Activated CD8-positive, alpha-beta T cell treated with anti-CD3 and anti-CD28 coated beads for 36 hours (primary cell): ENCODE measurements around the gene FLNA. TPM values are rescaled to one million over a fixed set of nuclear protein-coding genes. Genes with fewer than 3 reads are reported as not detected.
A peak's percentile ranks its signal among the peaks of the same experiment; 100 is the strongest.

Source experiments
- ATAC-seq: fragments of 200-7000 bp; cut with Tn5 transposase; one replicate; pipeline ENCODE4 v1.10.0; 2021; ENCODE audit warnings: mild to moderate bottlenecking, moderate library complexity
- CTCF ChIA-PET: fragments of 350-600 bp; sonication (Branson Sonifier 250); formaldehyde crosslinking; loops from one replicate; lab custom pipeline; 2021; ENCODE audit warnings: antibody characterized with exemption; lab: Charles Lee
- POLR2A ChIA-PET: fragments of 350-600 bp; sonication (Branson Sonifier 250); formaldehyde crosslinking; loops from one replicate; lab custom pipeline; 2021; ENCODE audit warnings: antibody characterized with exemption; lab: Charles Lee
- DNase-seq: peaks from one replicate; pipeline ENCODE4 v3.0.0-alpha.2; 2020
- H3K27ac Mint-ChIP-seq: one replicate; pipeline ENCODE4 v1.8.0; 2021; ENCODE audit warnings: mild to moderate bottlenecking, mixed read lengths
- H3K27me3 Mint-ChIP-seq: one replicate; pipeline ENCODE4 v1.8.0; 2021; ENCODE audit warnings: mixed read lengths
- H3K36me3 Mint-ChIP-seq: one replicate; pipeline ENCODE4 v1.8.0; 2021; ENCODE audit warnings: low read depth, mixed read lengths
- H3K4me1 Mint-ChIP-seq: one replicate; pipeline ENCODE4 v1.8.0; 2021; ENCODE audit warnings: low read depth, mixed read lengths
- H3K4me3 Mint-ChIP-seq: one replicate; pipeline ENCODE4 v1.8.0; 2021; ENCODE audit warnings: mild to moderate bottlenecking, moderate library complexity, mixed read lengths
- H3K9me3 Mint-ChIP-seq: one replicate; pipeline ENCODE4 v1.8.0; 2021; ENCODE audit warnings: mixed read lengths
- intact Hi-C: fragments of 100-400 bp; cut with micrococcal nuclease; formaldehyde crosslinking; loops from one replicate; pipeline ENCODE4 v1.10.0; 2022
- total RNA-seq, 2 experiments: library from RNA; stranded (reverse); gene quantifications; one replicate each; pipeline ENCODE4 v1.2.3, GENCODE V29; 2021
- TF ChIP-seq, protein P1 (sequence below): fragments of 200-600 bp; IDR thresholded peaks from one replicate; pipeline ENCODE4 v1.8.0; 2022; ENCODE audit warnings: antibody characterized with exemption, mild to moderate bottlenecking

FLNA gene
- total RNA-seq, 2 experiments from 2014 or later, result 1,057 to 1,091 TPM

GRCh38 chrX:154353172-154353843 is 21.1 kb downstream of the FLNA start:
- Mint-ChIP-seq H3K4me1 (peaks cover 44% of the 10 kb centered on the region), H3K27ac (peak overlapping the region; percentile 30), H3K9me3 (no peaks in the 10 kb centered on the region), H3K27me3 (no peaks in the 10 kb centered on the region), H3K36me3 (peaks cover 26% of the 10 kb centered on the region), H3K4me3 (no peak overlapping the region)
- POLR2A ChIA-PET, result interaction anchor here (0.7 to 1.8 kb wide), 2 partner anchors 12 to 44 kb away, joined by 4 to 6 read pairs; no protein-coding TSS in a partner anchor
- ATAC-seq (no peak), DNase-seq (no peak)
- CTCF ChIA-PET, result no interaction called here
- intact Hi-C loops, result no loop called here
- TF ChIP-seq, protein P1, sequence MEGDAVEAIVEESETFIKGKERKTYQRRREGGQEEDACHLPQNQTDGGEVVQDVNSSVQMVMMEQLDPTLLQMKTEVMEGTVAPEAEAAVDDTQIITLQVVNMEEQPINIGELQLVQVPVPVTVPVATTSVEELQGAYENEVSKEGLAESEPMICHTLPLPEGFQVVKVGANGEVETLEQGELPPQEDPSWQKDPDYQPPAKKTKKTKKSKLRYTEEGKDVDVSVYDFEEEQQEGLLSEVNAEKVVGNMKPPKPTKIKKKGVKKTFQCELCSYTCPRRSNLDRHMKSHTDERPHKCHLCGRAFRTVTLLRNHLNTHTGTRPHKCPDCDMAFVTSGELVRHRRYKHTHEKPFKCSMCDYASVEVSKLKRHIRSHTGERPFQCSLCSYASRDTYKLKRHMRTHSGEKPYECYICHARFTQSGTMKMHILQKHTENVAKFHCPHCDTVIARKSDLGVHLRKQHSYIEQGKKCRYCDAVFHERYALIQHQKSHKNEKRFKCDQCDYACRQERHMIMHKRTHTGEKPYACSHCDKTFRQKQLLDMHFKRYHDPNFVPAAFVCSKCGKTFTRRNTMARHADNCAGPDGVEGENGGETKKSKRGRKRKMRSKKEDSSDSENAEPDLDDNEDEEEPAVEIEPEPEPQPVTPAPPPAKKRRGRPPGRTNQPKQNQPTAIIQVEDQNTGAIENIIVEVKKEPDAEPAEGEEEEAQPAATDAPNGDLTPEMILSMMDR, result no peak

GRCh38 chrX:154352466-154352865 is 22.0 kb downstream of the FLNA start:
- Mint-ChIP-seq H3K36me3 (peaks cover 28% of the 10 kb centered on the region), H3K27ac (peak overlapping the region; percentile 46), H3K4me3 (no peak overlapping the region), H3K9me3 (no peaks in the 10 kb centered on the region), H3K4me1 (peaks cover 44% of the 10 kb centered on the region), H3K27me3 (no peaks in the 10 kb centered on the region)
- POLR2A ChIA-PET, result no interaction called here
- DNase-seq, result no peak
- no peak for ATAC-seq
- intact Hi-C loops, result no loop called here
- TF ChIP-seq, protein P1, result no peak
- CTCF ChIA-PET, result no interaction called here

- intact Hi-C loops, result no loop called here
- CTCF ChIA-PET, result no interaction called here
- DNase-seq (no peak), ATAC-seq (no peak)
- Mint-ChIP-seq H3K36me3 (peaks cover 30% of the 10 kb centered on the region), H3K27me3 (no peaks in the 10 kb centered on the region), H3K4me3 (no peak overlapping the region), H3K9me3 (no peaks in the 10 kb centered on the region), H3K27ac (peak overlapping the region; percentile 79), H3K4me1 (peaks cover 46% of the 10 kb centered on the region)
- TF ChIP-seq, protein P1, result no peak
- POLR2A ChIA-PET, result no interaction called here
These were observed 22.4 kb downstream of the FLNA start for GRCh38 chrX:154352012-154352401.

- intact Hi-C loops, result no loop called here
- Mint-ChIP-seq H3K9me3 (no peaks in the 10 kb centered on the region), H3K4me3 (no peak overlapping the region), H3K27ac (peak overlapping the region; percentile 79), H3K4me1 (peaks cover 46% of the 10 kb centered on the region), H3K27me3 (no peaks in the 10 kb centered on the region), H3K36me3 (peaks cover 28% of the 10 kb centered on the region)
- ChIA-PET POLR2A (interaction anchor here (1.2 to 1.9 kb wide), 2 partner anchors 14 to 29 kb away, joined by 3 to 4 read pairs; no protein-coding TSS in a partner anchor), CTCF (no interaction called here)
- ATAC-seq (no peak), DNase-seq (peak; percentile 24)
- TF ChIP-seq, protein P1, result no peak
These were observed 23.0 kb downstream of the FLNA start for GRCh38 chrX:154351183-154352011.
